ENCODE data around the gene BRD3. TPM values are rescaled to one million over a fixed set of nuclear protein-coding genes. Genes with fewer than 3 reads are reported as not detected.

BRD3 gene
- polyA plus RNA-seq, 2 of the 4 experiments (the other 2 are of a cell fraction): 9.0 to 15.3 TPM

DNA sequence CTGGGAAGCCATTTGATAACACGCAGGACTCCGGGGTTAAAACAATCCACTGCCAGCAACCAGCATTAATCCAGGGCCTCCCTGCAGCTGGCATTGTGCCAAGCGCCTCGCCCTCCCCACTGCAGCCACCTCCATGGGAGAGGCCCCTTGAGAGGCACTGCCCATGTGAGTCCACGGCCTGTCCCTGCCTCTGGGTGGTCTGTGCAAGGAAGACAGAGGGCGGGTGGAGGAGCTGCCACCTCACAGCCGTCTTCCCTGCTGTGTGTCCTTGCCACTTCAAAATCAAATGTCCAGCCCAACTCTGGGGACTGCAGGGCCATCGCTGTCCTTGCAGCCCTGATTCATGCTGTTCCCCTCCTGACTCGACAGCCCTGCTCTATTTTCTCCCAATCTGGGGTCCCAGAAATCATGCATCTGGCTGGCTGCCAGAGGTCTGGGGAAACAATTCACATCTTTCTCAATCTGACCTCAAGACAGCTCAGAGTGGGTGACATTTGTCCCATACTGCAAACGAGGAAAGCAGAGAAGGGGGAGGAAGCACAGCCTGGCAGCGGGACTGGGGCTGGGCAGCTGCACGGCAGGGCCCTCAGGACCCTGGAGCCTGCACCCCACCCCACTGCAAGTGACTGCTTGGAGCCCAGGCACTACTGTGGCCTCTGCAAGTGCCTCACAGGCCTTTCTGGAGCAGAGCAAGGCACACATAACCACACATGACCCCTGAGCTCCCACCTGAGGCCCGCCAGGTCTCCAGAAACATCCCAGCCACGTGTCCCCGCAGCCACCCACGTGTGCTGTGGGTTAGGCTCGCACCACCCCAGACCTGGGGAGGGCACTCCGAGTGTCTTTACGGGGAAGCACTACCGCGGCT, 26.8 kb downstream of the BRD3 start (continued):
- TF ChIP-seq PHF8 (IDR thresholded peaks at IDR 0.05; ENCODE audit: borderline replicate concordance, low read depth): no peak

DNA sequence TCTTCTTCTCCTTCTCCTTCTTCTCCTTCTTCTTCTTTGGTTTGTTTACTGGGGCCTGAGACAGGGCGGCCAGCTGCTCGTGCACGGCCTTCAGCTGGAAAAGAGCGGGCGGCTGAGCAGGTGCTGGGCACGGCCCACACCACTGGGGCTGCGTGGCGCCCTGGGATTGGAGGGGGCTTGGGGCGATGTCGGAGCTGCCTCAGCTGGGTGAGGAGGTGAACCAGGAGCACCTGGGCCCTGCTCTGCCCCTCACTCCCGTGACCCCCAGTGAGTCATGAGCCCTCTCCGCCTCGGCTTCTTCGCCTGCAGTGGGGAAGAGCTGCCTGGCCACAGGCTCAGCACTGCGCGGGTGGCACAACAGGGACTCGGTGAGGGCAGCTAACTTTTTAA, 27.7 kb downstream of the BRD3 start:
- POLR2A ChIA-PET: interaction anchor here (0.6 kb wide), 1 partner anchor 65 kb away, joined by 3 read pairs; no protein-coding TSS in a partner anchor
- no peak overlapping the region for H3K27ac ChIP-seq
- no peaks in the 10 kb centered on the region for H3K9me3 ChIP-seq
- no peak for TF ChIP-seq FOXS1 (CRISPR knock-in tag; IDR thresholded peaks at IDR 0.05)
- no peak for TF ChIP-seq CBX8 (IDR thresholded peaks at IDR 0.05)
- no peak for TF ChIP-seq JUN (IDR thresholded peaks at IDR 0.05)
- WGBS (ENCODE audit: missing lambda C conversion rate): 89% methylated on average over 16 of the region's 17 CpGs
- no peaks in the 10 kb centered on the region for H3K4me1 ChIP-seq
- no peak overlapping the region for H3K4me2 ChIP-seq
- ATAC-seq (no peak), FAIRE-seq (no peak), DNase-seq (ENCODE audit: low read depth in 1 of 2, low spot score in 1 of 2) (no peak)
- CTCF ChIA-PET: interaction anchor here (0.6 to 1.6 kb wide), 3 partner anchors 13 to 19 kb away, joined by 3 to 4 read pairs (median 4); no protein-coding TSS in a partner anchor
- H3K4me3 ChIP-seq: no peak overlapping the region

DNA sequence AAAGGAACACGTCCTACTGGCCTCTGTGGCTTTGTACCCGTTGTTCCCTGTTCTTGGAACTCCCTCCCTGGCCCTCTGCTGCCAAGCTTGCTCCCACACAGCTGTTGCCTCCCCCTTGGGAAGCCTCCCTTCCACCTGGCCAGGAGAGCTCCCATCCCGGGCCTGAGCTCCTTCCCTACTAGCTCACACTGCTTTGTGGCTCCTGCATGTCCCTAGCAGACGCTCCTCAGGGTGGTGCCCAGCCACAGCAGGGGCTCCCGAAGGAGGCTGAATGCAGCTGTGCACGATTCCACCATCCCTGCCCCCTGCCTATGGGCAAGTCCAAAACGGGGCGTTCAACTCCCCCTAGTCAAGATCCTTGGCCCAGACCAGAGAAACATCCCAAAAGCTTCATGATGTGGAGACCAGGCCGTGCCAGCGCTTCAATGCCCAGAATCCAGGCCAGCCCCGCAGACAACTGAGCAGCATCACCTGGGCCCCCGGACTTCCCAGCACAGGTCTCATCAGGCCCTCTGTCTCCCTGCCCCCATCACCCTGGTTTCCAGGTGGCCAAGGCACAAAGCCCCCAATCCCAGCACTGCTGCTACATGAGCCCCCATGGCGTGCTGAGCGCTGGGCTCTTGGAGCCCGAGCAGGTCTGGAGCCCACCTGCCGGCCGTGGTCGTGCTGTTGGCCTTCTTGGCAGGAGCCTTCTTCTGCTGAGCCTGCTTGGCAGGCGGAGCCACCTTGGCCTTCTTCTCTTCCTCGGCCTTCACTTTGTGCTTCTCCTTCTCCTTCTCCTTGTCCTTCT, 28.2 kb downstream of the BRD3 start:
- POLR2A ChIA-PET: interaction anchor here (0.6 kb wide), 1 partner anchor 64 kb away, joined by 3 read pairs; no protein-coding TSS in a partner anchor
- no peaks in the 10 kb centered on the region for H3K9me3 ChIP-seq
- no peak for FAIRE-seq
- no peak for ATAC-seq
- H3K27ac ChIP-seq: no peak overlapping the region
- H3K4me2 ChIP-seq: no peak overlapping the region
- WGBS (ENCODE audit: missing lambda C conversion rate): 91% methylated on average over 18 of the region's 20 CpGs
- DNase-seq (ENCODE audit: low read depth in 1 of 2, low spot score in 1 of 2): no peak
- H3K4me1 ChIP-seq: no peaks in the 10 kb centered on the region
- CTCF ChIA-PET: interaction anchor here (1.4 kb wide), 1 partner anchor 19 kb away, joined by 4 read pairs; no protein-coding TSS in a partner anchor
- no peak overlapping the region for H3K4me3 ChIP-seq
- TF ChIP-seq, protein P1, sequence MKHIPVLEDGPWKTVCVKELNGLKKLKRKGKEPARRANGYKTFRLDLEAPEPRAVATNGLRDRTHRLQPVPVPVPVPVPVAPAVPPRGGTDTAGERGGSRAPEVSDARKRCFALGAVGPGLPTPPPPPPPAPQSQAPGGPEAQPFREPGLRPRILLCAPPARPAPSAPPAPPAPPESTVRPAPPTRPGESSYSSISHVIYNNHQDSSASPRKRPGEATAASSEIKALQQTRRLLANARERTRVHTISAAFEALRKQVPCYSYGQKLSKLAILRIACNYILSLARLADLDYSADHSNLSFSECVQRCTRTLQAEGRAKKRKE (CRISPR knock-in tag; IDR thresholded peaks at IDR 0.05; ENCODE audit: low read depth): no peak
- no peak for TF ChIP-seq RNF2 (IDR thresholded peaks at IDR 0.05; ENCODE audit: borderline replicate concordance, low read depth)
- no peak for TF ChIP-seq ZFP36 (IDR thresholded peaks at IDR 0.05; ENCODE audit: borderline replicate concordance, partially characterized antibody)
- no peak for TF ChIP-seq HOXB5 (CRISPR knock-in tag; IDR thresholded peaks at IDR 0.05)
- TF ChIP-seq CBX8 (IDR thresholded peaks at IDR 0.05): no peak
- TF ChIP-seq, protein P2, sequence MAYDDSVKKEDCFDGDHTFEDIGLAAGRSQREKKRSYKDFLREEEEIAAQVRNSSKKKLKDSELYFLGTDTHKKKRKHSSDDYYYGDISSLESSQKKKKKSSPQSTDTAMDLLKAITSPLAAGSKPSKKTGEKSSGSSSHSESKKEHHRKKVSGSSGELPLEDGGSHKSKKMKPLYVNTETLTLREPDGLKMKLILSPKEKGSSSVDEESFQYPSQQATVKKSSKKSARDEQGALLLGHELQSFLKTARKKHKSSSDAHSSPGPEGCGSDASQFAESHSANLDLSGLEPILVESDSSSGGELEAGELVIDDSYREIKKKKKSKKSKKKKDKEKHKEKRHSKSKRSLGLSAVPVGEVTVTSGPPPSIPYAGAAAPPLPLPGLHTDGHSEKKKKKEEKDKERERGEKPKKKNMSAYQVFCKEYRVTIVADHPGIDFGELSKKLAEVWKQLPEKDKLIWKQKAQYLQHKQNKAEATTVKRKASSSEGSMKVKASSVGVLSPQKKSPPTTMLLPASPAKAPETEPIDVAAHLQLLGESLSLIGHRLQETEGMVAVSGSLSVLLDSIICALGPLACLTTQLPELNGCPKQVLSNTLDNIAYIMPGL (CRISPR knock-in tag; IDR thresholded peaks at IDR 0.05; ENCODE audit: borderline replicate concordance): no peak
- TF ChIP-seq POLR2A (IDR thresholded peaks at IDR 0.05; ENCODE audit: low read length): no peak
- TF ChIP-seq BHLHE40 (IDR thresholded peaks at IDR 0.05; ENCODE audit: low read depth, low read length): no peak
- TF ChIP-seq EP300 (IDR thresholded peaks at IDR 0.05): no peak
- TF ChIP-seq KDM1A (IDR thresholded peaks at IDR 0.05; ENCODE audit: low read depth): no peak
- TF ChIP-seq FOSL2 (IDR thresholded peaks at IDR 0.05): no peak
- TF ChIP-seq FOSL2 (CRISPR knock-in tag; IDR thresholded peaks at IDR 0.05): no peak
- no peak for TF ChIP-seq NR3C1 (IDR thresholded peaks at IDR 0.05)
- TF ChIP-seq CHD2 (IDR thresholded peaks at IDR 0.05; ENCODE audit: low read length, partially characterized antibody): no peak
- no peak for TF ChIP-seq NFE2L2 (conservative IDR thresholded peaks at IDR 0.05; ENCODE audit: low read length)
- TF ChIP-seq SREBF2 (IDR thresholded peaks at IDR 0.05): no peak
- TF ChIP-seq, protein P3, sequence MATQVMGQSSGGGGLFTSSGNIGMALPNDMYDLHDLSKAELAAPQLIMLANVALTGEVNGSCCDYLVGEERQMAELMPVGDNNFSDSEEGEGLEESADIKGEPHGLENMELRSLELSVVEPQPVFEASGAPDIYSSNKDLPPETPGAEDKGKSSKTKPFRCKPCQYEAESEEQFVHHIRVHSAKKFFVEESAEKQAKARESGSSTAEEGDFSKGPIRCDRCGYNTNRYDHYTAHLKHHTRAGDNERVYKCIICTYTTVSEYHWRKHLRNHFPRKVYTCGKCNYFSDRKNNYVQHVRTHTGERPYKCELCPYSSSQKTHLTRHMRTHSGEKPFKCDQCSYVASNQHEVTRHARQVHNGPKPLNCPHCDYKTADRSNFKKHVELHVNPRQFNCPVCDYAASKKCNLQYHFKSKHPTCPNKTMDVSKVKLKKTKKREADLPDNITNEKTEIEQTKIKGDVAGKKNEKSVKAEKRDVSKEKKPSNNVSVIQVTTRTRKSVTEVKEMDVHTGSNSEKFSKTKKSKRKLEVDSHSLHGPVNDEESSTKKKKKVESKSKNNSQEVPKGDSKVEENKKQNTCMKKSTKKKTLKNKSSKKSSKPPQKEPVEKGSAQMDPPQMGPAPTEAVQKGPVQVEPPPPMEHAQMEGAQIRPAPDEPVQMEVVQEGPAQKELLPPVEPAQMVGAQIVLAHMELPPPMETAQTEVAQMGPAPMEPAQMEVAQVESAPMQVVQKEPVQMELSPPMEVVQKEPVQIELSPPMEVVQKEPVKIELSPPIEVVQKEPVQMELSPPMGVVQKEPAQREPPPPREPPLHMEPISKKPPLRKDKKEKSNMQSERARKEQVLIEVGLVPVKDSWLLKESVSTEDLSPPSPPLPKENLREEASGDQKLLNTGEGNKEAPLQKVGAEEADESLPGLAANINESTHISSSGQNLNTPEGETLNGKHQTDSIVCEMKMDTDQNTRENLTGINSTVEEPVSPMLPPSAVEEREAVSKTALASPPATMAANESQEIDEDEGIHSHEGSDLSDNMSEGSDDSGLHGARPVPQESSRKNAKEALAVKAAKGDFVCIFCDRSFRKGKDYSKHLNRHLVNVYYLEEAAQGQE (IDR thresholded peaks at IDR 0.05): no peak
- TF ChIP-seq HDAC2 (IDR thresholded peaks at IDR 0.05): no peak
- TF ChIP-seq, protein P4, sequence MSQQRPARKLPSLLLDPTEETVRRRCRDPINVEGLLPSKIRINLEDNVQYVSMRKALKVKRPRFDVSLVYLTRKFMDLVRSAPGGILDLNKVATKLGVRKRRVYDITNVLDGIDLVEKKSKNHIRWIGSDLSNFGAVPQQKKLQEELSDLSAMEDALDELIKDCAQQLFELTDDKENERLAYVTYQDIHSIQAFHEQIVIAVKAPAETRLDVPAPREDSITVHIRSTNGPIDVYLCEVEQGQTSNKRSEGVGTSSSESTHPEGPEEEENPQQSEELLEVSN (IDR thresholded peaks at IDR 0.05; ENCODE audit: borderline replicate concordance, low read depth): no peak
- TF ChIP-seq MAZ (IDR thresholded peaks at IDR 0.05; ENCODE audit: borderline replicate concordance, low read depth, low read length): no peak

Data from A549 (cell line).